Measurements from ENCODE around the gene BBX.

BBX gene

DNA sequence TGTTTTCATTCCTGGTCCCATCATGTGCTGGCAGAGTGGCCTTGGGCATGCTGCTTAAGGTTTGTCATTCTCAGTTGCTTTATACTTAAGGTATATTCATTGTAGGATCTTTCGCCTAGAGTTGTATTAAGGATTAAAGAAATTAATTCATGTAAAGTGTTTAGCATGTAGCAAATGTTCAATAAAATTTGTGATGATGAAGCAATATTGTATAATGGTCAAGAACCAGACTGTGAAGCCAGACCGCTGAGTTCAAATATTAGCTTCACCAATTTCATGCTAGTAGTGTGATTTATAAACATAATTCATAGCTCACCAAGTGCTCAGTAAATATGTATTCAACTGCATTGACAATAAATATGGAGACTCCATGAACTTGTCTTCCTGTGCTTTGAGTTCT, 178.5 kb downstream of the BBX start:
- H2BK15ac ChIP-seq (ENCODE audit: low read length), result no peak overlapping the region
- H3K9ac ChIP-seq (ENCODE audit: low read depth, low read length, poor library complexity), result no peak overlapping the region
- DNase-seq (ENCODE audit: low spot score), result no peak
- no peak overlapping the region for H3K27ac ChIP-seq (replicated peaks; ENCODE audit: low read length)
- H3K4me1 ChIP-seq (ENCODE audit: control insufficient read depth in 2 of 2, insufficient read depth in 1 of 2, low read depth in 1 of 2, low read length in 2 of 2), result peaks cover 0 to 10% of the 10 kb centered on the region in 2 donors
- no peak overlapping the region for H3K4ac ChIP-seq (ENCODE audit: low read length)
- no peak overlapping the region for H3K4me3 ChIP-seq (ENCODE audit: low read length in 2 of 2)
- H3K36me3 ChIP-seq (replicated peaks in 1 of 2; ENCODE audit: control insufficient read depth in 2 of 2, insufficient read depth in 2 of 2, low read length in 2 of 2), result no peaks in the 10 kb centered on the region
- no peak overlapping the region for H3K23ac ChIP-seq (ENCODE audit: low read depth, low read length, poor library complexity)
- WGBS, 2 donors (ENCODE audit: extremely low coverage in 2 of 2, insufficient read length in 2 of 2, insufficient replicate concordance in 1 of 2), result no CpG with 5 or more reads among the region's 2 CpGs
- no peak overlapping the region for H2AFZ ChIP-seq (ENCODE audit: low read length)
- H3K27me3 ChIP-seq (ENCODE audit: control insufficient read depth in 3 of 3, insufficient read depth in 3 of 3, low read depth in 1 of 3, low read length in 3 of 3), result no peaks in the 10 kb centered on the region
- no peak overlapping the region for H4K8ac ChIP-seq (ENCODE audit: low read depth, low read length)
- H4K91ac ChIP-seq (ENCODE audit: low read depth, low read length, poor library complexity), result no peak overlapping the region
- H3K4me2 ChIP-seq (ENCODE audit: insufficient read depth, low read length, poor library complexity, severe bottlenecking), result no peak overlapping the region
- no peak overlapping the region for H2AK5ac ChIP-seq (ENCODE audit: low read depth, low read length)
- H3K18ac ChIP-seq (ENCODE audit: low read length), result no peak overlapping the region
- H3K14ac ChIP-seq (ENCODE audit: low read length), result no peak overlapping the region
- H3K9me3 ChIP-seq (replicated peaks in 1 of 2; ENCODE audit: control insufficient read depth in 2 of 2, insufficient read depth in 1 of 2, low read depth in 1 of 2, low read length in 2 of 2), result no peaks in the 10 kb centered on the region
- no peak overlapping the region for H2BK5ac ChIP-seq (ENCODE audit: low read length)
- H3K79me1 ChIP-seq (ENCODE audit: low read depth, low read length), result no peaks in the 10 kb centered on the region
- no peak overlapping the region for H2BK120ac ChIP-seq (ENCODE audit: low read depth, low read length)
- H2BK12ac ChIP-seq (ENCODE audit: low read length), result no peak overlapping the region

DNA sequence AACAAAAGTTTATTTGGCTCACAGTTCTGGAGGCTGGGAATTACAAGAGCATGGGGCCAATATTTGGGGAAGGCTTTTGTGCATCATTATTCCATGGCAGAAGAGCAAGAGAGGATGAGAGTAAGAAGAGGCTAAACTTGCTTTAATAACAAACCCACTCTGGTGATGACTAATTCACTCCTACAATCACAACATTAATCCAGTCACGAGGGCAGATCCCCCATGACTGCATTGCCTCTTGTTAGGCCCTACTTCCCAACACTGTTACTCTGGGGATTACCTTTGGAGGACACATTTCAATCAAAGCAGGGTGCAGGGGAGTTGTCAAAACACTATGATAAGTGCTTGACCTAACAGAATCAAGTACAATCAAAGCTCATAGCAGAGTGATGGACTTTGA, 181.7 kb downstream of the BBX start:
- Histone ChIP-seq H3K9ac (ENCODE audit: low read depth, low read length, poor library complexity) (no peak overlapping the region), H3K79me1 (ENCODE audit: low read depth, low read length) (no peaks in the 10 kb centered on the region), H2BK5ac (ENCODE audit: low read length) (no peak overlapping the region), H4K8ac (ENCODE audit: low read depth, low read length) (no peak overlapping the region), H3K14ac (ENCODE audit: low read length) (no peak overlapping the region), H3K23ac (ENCODE audit: low read depth, low read length, poor library complexity) (no peak overlapping the region), H2BK12ac (ENCODE audit: low read length) (no peak overlapping the region), H2AK5ac (ENCODE audit: low read depth, low read length) (no peak overlapping the region), H3K36me3 (replicated peaks in 1 of 2; ENCODE audit: control insufficient read depth in 2 of 2, insufficient read depth in 2 of 2, low read length in 2 of 2) (no peaks in the 10 kb centered on the region), H3K4me3 (ENCODE audit: low read length in 2 of 2) (no peak overlapping the region), H4K91ac (ENCODE audit: low read depth, low read length, poor library complexity) (no peak overlapping the region), H3K9me3 (replicated peaks in 1 of 2; ENCODE audit: control insufficient read depth in 2 of 2, insufficient read depth in 1 of 2, low read depth in 1 of 2, low read length in 2 of 2) (no peaks in the 10 kb centered on the region), H3K4me1 (ENCODE audit: control insufficient read depth in 2 of 2, insufficient read depth in 1 of 2, low read depth in 1 of 2, low read length in 2 of 2) (peaks cover 0 to 10% of the 10 kb centered on the region in 2 donors), H3K27ac (replicated peaks; ENCODE audit: low read length) (no peak overlapping the region), H2BK120ac (ENCODE audit: low read depth, low read length) (no peak overlapping the region), H3K27me3 (ENCODE audit: control insufficient read depth in 3 of 3, insufficient read depth in 3 of 3, low read depth in 1 of 3, low read length in 3 of 3) (no peaks in the 10 kb centered on the region), H3K4me2 (ENCODE audit: insufficient read depth, low read length, poor library complexity, severe bottlenecking) (no peak overlapping the region), H3K18ac (ENCODE audit: low read length) (no peak overlapping the region), H2BK15ac (ENCODE audit: low read length) (no peak overlapping the region), H3K4ac (ENCODE audit: low read length) (no peak overlapping the region), H2AFZ (ENCODE audit: low read length) (no peak overlapping the region)
- no CpG with 5 or more reads among the region's 1 CpG for WGBS, 2 donors (ENCODE audit: extremely low coverage in 2 of 2, insufficient read length in 2 of 2, insufficient replicate concordance in 1 of 2)
- no peak for DNase-seq (ENCODE audit: low spot score)

DNA sequence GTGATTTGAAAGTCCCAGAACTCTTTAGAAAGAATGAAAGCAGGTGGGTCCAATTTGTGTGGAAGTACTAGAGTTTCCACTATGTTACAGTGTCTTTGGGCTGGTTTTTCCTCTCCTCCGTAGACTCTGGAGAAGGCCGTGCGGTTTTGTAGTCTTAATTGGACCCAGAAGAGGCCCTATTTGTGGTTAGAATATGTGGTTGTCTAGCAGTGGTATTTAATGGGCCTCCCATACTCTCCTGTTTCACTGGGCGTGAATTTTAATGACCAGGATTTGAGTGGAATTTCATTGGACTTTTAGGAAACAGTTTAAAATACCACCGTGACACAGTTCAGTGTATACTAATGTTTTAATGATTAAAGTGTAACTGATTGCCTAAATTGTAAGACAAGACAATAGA, 182.3 kb downstream of the BBX start:
- no peak overlapping the region for H2BK120ac ChIP-seq (ENCODE audit: low read depth, low read length)
- no peak overlapping the region for H3K18ac ChIP-seq (ENCODE audit: low read length)
- DNase-seq (ENCODE audit: low spot score), result no peak
- H3K27me3 ChIP-seq (ENCODE audit: control insufficient read depth in 3 of 3, insufficient read depth in 3 of 3, low read depth in 1 of 3, low read length in 3 of 3), result no peaks in the 10 kb centered on the region
- no peak overlapping the region for H2AK5ac ChIP-seq (ENCODE audit: low read depth, low read length)
- H3K79me1 ChIP-seq (ENCODE audit: low read depth, low read length), result no peaks in the 10 kb centered on the region
- no CpG with 5 or more reads among the region's 5 CpGs for WGBS, 2 donors (ENCODE audit: extremely low coverage in 2 of 2, insufficient read length in 2 of 2, insufficient replicate concordance in 1 of 2)
- H3K9me3 ChIP-seq (replicated peaks in 1 of 2; ENCODE audit: control insufficient read depth in 2 of 2, insufficient read depth in 1 of 2, low read depth in 1 of 2, low read length in 2 of 2), result no peaks in the 10 kb centered on the region
- peaks cover 0 to 10% of the 10 kb centered on the region in 2 donors for H3K4me1 ChIP-seq (ENCODE audit: control insufficient read depth in 2 of 2, insufficient read depth in 1 of 2, low read depth in 1 of 2, low read length in 2 of 2)
- H3K4me3 ChIP-seq (ENCODE audit: low read length in 2 of 2), result no peak overlapping the region
- H3K14ac ChIP-seq (ENCODE audit: low read length), result no peak overlapping the region
- no peak overlapping the region for H2AFZ ChIP-seq (ENCODE audit: low read length)
- H3K4me2 ChIP-seq (ENCODE audit: insufficient read depth, low read length, poor library complexity, severe bottlenecking), result no peak overlapping the region
- no peak overlapping the region for H2BK15ac ChIP-seq (ENCODE audit: low read length)
- no peak overlapping the region for H3K27ac ChIP-seq (replicated peaks; ENCODE audit: low read length)
- no peak overlapping the region for H3K4ac ChIP-seq (ENCODE audit: low read length)
- no peak overlapping the region for H2BK5ac ChIP-seq (ENCODE audit: low read length)
- no peak overlapping the region for H4K91ac ChIP-seq (ENCODE audit: low read depth, low read length, poor library complexity)
- no peak overlapping the region for H3K9ac ChIP-seq (ENCODE audit: low read depth, low read length, poor library complexity)
- H4K8ac ChIP-seq (ENCODE audit: low read depth, low read length), result no peak overlapping the region
- H3K23ac ChIP-seq (ENCODE audit: low read depth, low read length, poor library complexity), result no peak overlapping the region
- H2BK12ac ChIP-seq (ENCODE audit: low read length), result no peak overlapping the region
- H3K36me3 ChIP-seq (replicated peaks in 1 of 2; ENCODE audit: control insufficient read depth in 2 of 2, insufficient read depth in 2 of 2, low read length in 2 of 2), result no peaks in the 10 kb centered on the region

DNA sequence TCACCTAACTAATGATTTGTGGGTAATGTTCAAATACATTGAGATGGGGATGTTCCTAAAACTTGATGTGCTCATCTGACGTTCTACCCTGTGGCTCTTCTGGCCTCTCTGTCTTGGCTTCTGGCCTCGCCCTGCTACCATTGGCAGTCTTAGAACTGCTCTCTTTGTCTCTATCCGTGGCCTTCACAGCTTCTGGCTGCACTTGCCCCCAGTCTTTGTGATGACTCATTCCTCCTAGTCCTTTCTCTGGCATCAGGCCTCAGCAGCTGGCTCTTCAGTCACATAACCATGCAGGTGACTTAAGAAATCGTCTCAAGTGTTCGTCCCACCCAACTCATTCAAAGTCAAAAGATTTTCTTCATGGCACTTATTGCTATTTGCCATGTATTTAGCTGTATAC, 188.1 kb downstream of the BBX start:
- Histone ChIP-seq H3K4me3 (ENCODE audit: low read length in 2 of 2) (no peak overlapping the region), H3K4me2 (ENCODE audit: insufficient read depth, low read length, poor library complexity, severe bottlenecking) (no peak overlapping the region), H3K4ac (ENCODE audit: low read length) (no peak overlapping the region), H3K79me1 (ENCODE audit: low read depth, low read length) (no peaks in the 10 kb centered on the region), H3K36me3 (replicated peaks in 1 of 2; ENCODE audit: control insufficient read depth in 2 of 2, insufficient read depth in 2 of 2, low read length in 2 of 2) (peaks cover 1 to 29% of the 10 kb centered on the region in 2 donors), H2AK5ac (ENCODE audit: low read depth, low read length) (no peak overlapping the region), H3K23ac (ENCODE audit: low read depth, low read length, poor library complexity) (no peak overlapping the region), H3K18ac (ENCODE audit: low read length) (no peak overlapping the region), H2BK5ac (ENCODE audit: low read length) (no peak overlapping the region), H3K9me3 (replicated peaks in 1 of 2; ENCODE audit: control insufficient read depth in 2 of 2, insufficient read depth in 1 of 2, low read depth in 1 of 2, low read length in 2 of 2) (no peaks in the 10 kb centered on the region), H4K91ac (ENCODE audit: low read depth, low read length, poor library complexity) (no peak overlapping the region), H3K14ac (ENCODE audit: low read length) (no peak overlapping the region), H3K27me3 (ENCODE audit: control insufficient read depth in 3 of 3, insufficient read depth in 3 of 3, low read depth in 1 of 3, low read length in 3 of 3) (no peaks in the 10 kb centered on the region), H3K9ac (ENCODE audit: low read depth, low read length, poor library complexity) (no peak overlapping the region), H2AFZ (ENCODE audit: low read length) (no peak overlapping the region), H2BK12ac (ENCODE audit: low read length) (no peak overlapping the region), H3K27ac (replicated peaks; ENCODE audit: low read length) (no peak overlapping the region), H4K8ac (ENCODE audit: low read depth, low read length) (no peak overlapping the region), H3K4me1 (ENCODE audit: control insufficient read depth in 2 of 2, insufficient read depth in 1 of 2, low read depth in 1 of 2, low read length in 2 of 2) (peaks cover 0 to 1% of the 10 kb centered on the region in 2 donors), H2BK15ac (ENCODE audit: low read length) (no peak overlapping the region), H2BK120ac (ENCODE audit: low read depth, low read length) (no peak overlapping the region)
- WGBS, 2 donors (ENCODE audit: extremely low coverage in 2 of 2, insufficient read length in 2 of 2, insufficient replicate concordance in 1 of 2), result no CpG with 5 or more reads among the region's 5 CpGs
- no peak for DNase-seq (ENCODE audit: low spot score)
